Gastroesophageal sphincter (tissue), 4 donors: ENCODE measurements around the gene PTPRD. TPM values are rescaled to one million over a fixed set of nuclear protein-coding genes. Genes with fewer than 3 reads are reported as not detected.

Experiments used
- ATAC-seq: fragments of 150-250 bp; one replicate; pipeline ENCODE4 v1.9.1; 2016; ENCODE audit warnings: mild to moderate bottlenecking, moderate library complexity
- H3K27ac ChIP-seq, 4 donors: fragments of 200-600 bp; sonication (generic) in 3 of 4; 1 replicate in 3 of 4; 2 replicates in 1 of 4; pipeline ENCODE4 v1.5.1; 2016 to 2019
- H3K27me3 ChIP-seq: fragments of 200-600 bp; sonication (generic); one replicate; pipeline ENCODE4 v1.5.1; 2019
- H3K36me3 ChIP-seq, 2 donors: fragments of 200-600 bp; sonication (generic); one replicate each; pipeline ENCODE4 v1.5.1; 2019; ENCODE audit warnings: control low read depth in 1 of 2
- H3K4me1 ChIP-seq, 3 donors: fragments of 200-600 bp; sonication (generic); 1 replicate in 2 of 3; 2 replicates in 1 of 3; pipeline ENCODE4 v1.5.1; 2016 to 2019; ENCODE audit warnings: control low read depth in 2 of 3
- H3K4me3 ChIP-seq, 2 donors: fragments of 200-600 bp; sonication (generic); one replicate each; pipeline ENCODE4 v1.5.1; 2019; ENCODE audit warnings: mild to moderate bottlenecking in 1 of 2, moderate library complexity in 1 of 2
- H3K9me3 ChIP-seq, 3 donors: fragments of 200-600 bp; sonication (generic); one replicate each; pipeline ENCODE4 v1.5.1; 2017 to 2019; ENCODE audit warnings: control low read depth in 2 of 3
- EP300 ChIP-seq: sonication (generic); formaldehyde crosslinking; IDR thresholded peaks from one replicate; pipeline ENCODE4 v1.6.1; 2017; ENCODE audit warnings: antibody characterized with exemption, mild to moderate bottlenecking
- POLR2A ChIP-seq, 2 donors: fragments of 450-650 bp; IDR thresholded peaks; one replicate each; pipeline ENCODE4 v1.6.1; 2017; ENCODE audit warnings: antibody characterized with exemption in 2 of 2, mild to moderate bottlenecking in 2 of 2, moderate library complexity in 1 of 2
- POLR2AphosphoS5 ChIP-seq: sonication (generic); formaldehyde crosslinking; IDR thresholded peaks from one replicate; pipeline ENCODE4 v1.6.1; 2017; ENCODE audit warnings: antibody characterized with exemption
- WGBS, 2 donors: methylation state at CpG; one replicate each; pipeline ENCODE4 v1.1.5; 2018; ENCODE audit warnings: low coverage in 1 of 2; 5-methylcytosine and 5-hydroxymethylcytosine counted together
- total RNA-seq, 4 donors: library from RNA; depleted of rRNA; stranded (reverse); fragments of >200 nt; gene quantifications; one replicate each; pipeline ENCODE4 v1.1.0, GENCODE V29; 2016
- TF ChIP-seq, protein P1 (sequence below), 4 experiments: fragments of 200-600 bp in 2 of 4; fragments of 450-650 bp in 2 of 4; sonication (generic) in 1 of 4; IDR thresholded peaks; one replicate each; pipeline ENCODE4 v1.5.1; 2017 to 2019; ENCODE audit warnings: antibody characterized with exemption in 4 of 4, mild to moderate bottlenecking in 2 of 4, moderate library complexity in 2 of 4

The PTPRD gene
- total RNA-seq, 4 donors from 2014 or later, result 3.5 to 53.9 (median 15.8) TPM

DNA sequence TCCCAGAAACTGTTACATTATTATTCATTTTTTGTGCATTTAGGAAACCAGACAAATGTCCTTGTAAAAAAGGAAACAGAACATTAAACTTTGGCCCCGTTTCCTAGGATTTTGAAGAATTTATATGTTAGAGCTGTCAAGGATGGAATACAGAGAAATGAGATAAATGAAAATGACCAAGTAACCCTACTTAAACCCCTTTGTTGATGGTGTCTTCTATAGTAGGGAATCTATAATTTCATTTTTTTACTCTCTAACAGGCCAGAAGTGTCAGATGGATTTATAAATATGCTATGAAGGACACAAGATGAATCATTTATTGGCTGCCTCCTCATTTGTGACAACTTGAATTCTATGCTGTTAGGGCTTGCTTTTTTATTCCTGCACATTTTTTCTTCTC is 1047.1 kb downstream of the PTPRD start:
- Histone ChIP-seq H3K4me3 (no peak overlapping the region), H3K27me3 (no peaks in the 10 kb centered on the region), H3K36me3 (no peaks in the 10 kb centered on the region), H3K27ac (no peak overlapping the region), H3K4me1 (no peaks in the 10 kb centered on the region), H3K9me3 (no peaks in the 10 kb centered on the region)
- WGBS, 2 donors, result 27% methylated on average over 1 of the region's 1 CpG
- TF ChIP-seq, protein P1, sequence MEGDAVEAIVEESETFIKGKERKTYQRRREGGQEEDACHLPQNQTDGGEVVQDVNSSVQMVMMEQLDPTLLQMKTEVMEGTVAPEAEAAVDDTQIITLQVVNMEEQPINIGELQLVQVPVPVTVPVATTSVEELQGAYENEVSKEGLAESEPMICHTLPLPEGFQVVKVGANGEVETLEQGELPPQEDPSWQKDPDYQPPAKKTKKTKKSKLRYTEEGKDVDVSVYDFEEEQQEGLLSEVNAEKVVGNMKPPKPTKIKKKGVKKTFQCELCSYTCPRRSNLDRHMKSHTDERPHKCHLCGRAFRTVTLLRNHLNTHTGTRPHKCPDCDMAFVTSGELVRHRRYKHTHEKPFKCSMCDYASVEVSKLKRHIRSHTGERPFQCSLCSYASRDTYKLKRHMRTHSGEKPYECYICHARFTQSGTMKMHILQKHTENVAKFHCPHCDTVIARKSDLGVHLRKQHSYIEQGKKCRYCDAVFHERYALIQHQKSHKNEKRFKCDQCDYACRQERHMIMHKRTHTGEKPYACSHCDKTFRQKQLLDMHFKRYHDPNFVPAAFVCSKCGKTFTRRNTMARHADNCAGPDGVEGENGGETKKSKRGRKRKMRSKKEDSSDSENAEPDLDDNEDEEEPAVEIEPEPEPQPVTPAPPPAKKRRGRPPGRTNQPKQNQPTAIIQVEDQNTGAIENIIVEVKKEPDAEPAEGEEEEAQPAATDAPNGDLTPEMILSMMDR (IDR thresholded peaks at IDR 0.05), result no peak
- TF ChIP-seq POLR2AphosphoS5, result no peak
- TF ChIP-seq POLR2A (IDR thresholded peaks at IDR 0.05), result no peak
- TF ChIP-seq EP300, result no peak
- no peak for ATAC-seq

DNA sequence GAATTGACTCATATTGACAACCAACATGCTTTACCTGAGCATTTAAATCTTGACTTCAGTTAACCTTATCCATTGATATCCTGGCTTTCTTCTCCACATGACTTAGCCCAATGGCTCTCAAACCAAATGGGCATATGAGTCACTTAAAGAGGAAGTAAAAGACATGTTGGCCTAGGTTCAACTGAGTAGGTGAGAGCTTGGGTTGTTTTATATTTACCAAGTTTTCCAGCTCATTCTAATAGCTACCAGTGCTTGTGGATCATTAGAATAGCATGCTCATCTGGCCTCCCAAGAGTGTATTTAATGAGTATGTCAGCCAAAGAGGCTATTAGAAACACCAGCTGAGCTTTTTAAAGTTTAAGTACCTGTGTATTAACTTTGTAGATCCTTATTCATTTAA is 1049.0 kb downstream of the PTPRD start:
- TF ChIP-seq, protein P1 (IDR thresholded peaks at IDR 0.05), result no peak
- Histone ChIP-seq H3K9me3 (no peaks in the 10 kb centered on the region), H3K36me3 (no peaks in the 10 kb centered on the region), H3K27me3 (no peaks in the 10 kb centered on the region), H3K4me3 (no peak overlapping the region), H3K27ac (no peak overlapping the region), H3K4me1 (no peaks in the 10 kb centered on the region)
- no peak for ATAC-seq

DNA sequence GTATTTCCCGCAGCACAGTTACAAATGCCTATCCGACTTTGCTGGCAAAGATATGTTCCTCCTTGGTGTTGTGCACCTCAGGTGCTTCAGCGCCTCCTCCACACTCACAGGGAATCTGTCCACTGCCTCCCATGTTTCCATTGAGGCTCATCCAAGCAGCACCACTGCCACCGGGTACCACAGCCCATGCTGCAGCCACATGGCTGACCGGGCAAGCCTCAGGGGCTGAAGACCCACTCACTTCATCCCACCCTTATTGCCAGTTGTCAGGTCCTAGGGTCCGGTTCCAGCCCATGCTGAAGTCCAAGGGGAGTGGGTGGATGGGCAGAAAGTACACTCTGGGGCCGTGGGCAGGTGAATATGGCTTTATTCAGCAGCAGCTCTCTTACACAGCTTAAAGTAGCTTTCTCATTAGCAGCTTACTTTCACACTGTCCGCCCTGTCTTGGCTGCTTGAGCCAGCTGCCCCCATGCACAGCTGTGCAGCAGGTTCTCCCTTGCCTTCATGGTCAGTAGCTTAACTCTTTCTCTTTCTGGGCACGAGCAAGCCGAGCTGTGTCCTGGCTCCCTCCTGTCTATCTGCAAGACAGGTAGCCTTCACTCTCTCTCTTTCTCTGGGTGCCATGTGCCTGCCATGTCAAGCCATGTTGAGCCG is 1052.3 kb downstream of the PTPRD start:
- 78 to 94% methylated on average over 4 to 5 of the region's 11 CpGs for WGBS, 2 donors
- TF ChIP-seq POLR2A (IDR thresholded peaks at IDR 0.05), result no peak
- TF ChIP-seq EP300, result no peak
- TF ChIP-seq, protein P1 (IDR thresholded peaks at IDR 0.05), result no peak
- no peak for TF ChIP-seq POLR2AphosphoS5
- Histone ChIP-seq H3K4me1 (no peaks in the 10 kb centered on the region), H3K4me3 (no peak overlapping the region), H3K9me3 (no peaks in the 10 kb centered on the region), H3K27me3 (no peaks in the 10 kb centered on the region), H3K36me3 (no peaks in the 10 kb centered on the region), H3K27ac (no peak overlapping the region)
- no peak for ATAC-seq

DNA sequence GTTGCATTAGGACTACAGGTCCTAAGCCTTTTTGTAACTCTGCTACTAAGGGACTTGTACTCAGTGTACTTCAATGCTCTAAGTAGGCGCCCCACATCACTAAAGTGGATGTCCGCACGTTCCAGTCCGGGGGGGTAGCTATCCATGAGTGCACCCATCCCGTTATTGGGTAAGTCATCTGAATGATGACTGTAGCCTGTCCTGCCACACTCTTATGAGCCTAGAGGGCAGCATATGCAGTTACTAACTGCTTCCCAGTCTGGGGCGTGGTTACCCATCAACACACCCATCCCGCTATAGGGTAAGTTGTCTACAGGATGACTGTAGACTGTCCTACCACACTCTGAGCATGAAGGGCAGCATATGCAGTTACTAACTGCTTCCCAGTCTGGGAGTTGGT is 1053.9 kb downstream of the PTPRD start:
- TF ChIP-seq, protein P1 (IDR thresholded peaks at IDR 0.05), result no peak
- TF ChIP-seq EP300 (no peak), POLR2AphosphoS5 (no peak), POLR2A (IDR thresholded peaks at IDR 0.05) (no peak)

DNA sequence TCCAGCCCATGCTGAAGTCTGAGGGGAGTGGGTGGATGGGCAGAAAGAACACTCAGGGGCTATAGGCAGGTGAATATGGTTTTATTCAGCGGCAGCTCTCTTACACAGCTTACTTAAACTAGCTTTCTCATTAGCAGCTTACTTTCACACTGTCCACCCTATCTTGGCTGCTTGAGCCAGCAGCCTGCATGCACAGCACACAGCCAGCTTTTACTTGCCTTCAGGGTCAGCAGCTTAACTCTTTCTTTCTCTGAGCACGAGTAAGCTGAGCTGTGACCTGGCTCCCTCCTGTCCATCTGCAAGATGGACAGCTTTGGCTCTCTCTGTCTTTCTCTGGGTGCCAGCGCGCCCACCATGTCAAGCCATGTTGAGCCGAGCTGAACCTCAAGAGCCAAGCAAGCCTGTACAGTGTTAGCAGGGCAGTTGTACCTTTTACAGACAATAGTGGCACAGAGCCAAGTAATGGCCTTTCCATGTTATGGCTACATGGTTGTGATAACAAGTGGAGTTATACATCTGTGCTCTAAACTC is 1054.9 kb downstream of the PTPRD start:
- Histone ChIP-seq H3K4me1 (no peaks in the 10 kb centered on the region), H3K27ac (no peak overlapping the region), H3K4me3 (no peak overlapping the region), H3K36me3 (no peaks in the 10 kb centered on the region), H3K9me3 (no peaks in the 10 kb centered on the region), H3K27me3 (no peaks in the 10 kb centered on the region)
- ATAC-seq, result no peak
- WGBS, 2 donors, result 68 to 84% methylated on average over 4 of the region's 5 CpGs
- TF ChIP-seq, protein P1 (IDR thresholded peaks at IDR 0.05), result no peak
- no peak for TF ChIP-seq POLR2AphosphoS5
- no peak for TF ChIP-seq EP300
- TF ChIP-seq POLR2A (IDR thresholded peaks at IDR 0.05), result no peak

More for the DNA sequence above, 1053.9 kb downstream of the PTPRD start:
- Histone ChIP-seq H3K36me3 (no peaks in the 10 kb centered on the region), H3K9me3 (no peaks in the 10 kb centered on the region), H3K4me3 (no peak overlapping the region), H3K27ac (no peak overlapping the region), H3K27me3 (no peaks in the 10 kb centered on the region), H3K4me1 (no peaks in the 10 kb centered on the region)
- WGBS, 2 donors, result 98 to 100% methylated on average over 1 to 6 of the region's 7 CpGs
- ATAC-seq, result no peak
